ENCODE results near the gene FGF18. TPM values are rescaled to one million over a fixed set of nuclear protein-coding genes. Genes with fewer than 3 reads are reported as not detected.

Gene FGF18
- total and polyA plus RNA-seq, 10 of the 15 experiments (the other 5 are each of a cell fraction or from before 2014, with no cell fraction given): 0.03 to 0.10 (median 0.06) TPM; not detected in 5

GRCh38 chr5:171426680-171427079 is 7.2 kb downstream of the FGF18 start:
- H3K9me3 ChIP-seq (replicated peaks; ENCODE audit: control insufficient read depth, insufficient read depth, low read length): no peaks in the 10 kb centered on the region
- ChIA-PET CTCF (no interaction called here), SMC1A (ENCODE audit: uncharacterized antibody, unreplicated experiment) (interaction anchor here (0.6 kb wide), 1 partner anchor 530 kb away, joined by 3 read pairs; no protein-coding TSS in a partner anchor), POLR2A (no interaction called here), RAD21 (ENCODE audit: unreplicated experiment) (no interaction called here)
- WGBS (ENCODE audit: insufficient coverage, insufficient replicate concordance, low lambda C conversion rate, missing lambda C conversion rate): 50% methylated on average over 9 of the region's 9 CpGs
- H3K4me3 ChIP-seq: no peak overlapping the region
- FAIRE-seq (no peak), ATAC-seq (no peak), DNase-seq (ENCODE audit: low read depth, low spot score) (no peak)
- TF ChIP-seq BHLHE40 (IDR thresholded peaks at IDR 0.05; ENCODE audit: borderline replicate concordance in 1 of 2, low read depth in 2 of 2, low read length in 1 of 2) (no peak), TAF1 (IDR thresholded peaks at IDR 0.05; ENCODE audit: borderline replicate concordance, low read depth, low read length) (no peak), TCF12 (IDR thresholded peaks at IDR 0.05; ENCODE audit: low read depth, low read length) (no peak), CREB1 (IDR thresholded peaks at IDR 0.05; ENCODE audit: low read depth) (no peak), SIN3A (IDR thresholded peaks at IDR 0.05; ENCODE audit: low read depth, low read length) (no peak), RFX5 (IDR thresholded peaks at IDR 0.05; ENCODE audit: low read depth, low read length) (no peak), ZNF274 (IDR thresholded peaks at IDR 0.05; ENCODE audit: insufficient read depth, insufficient read length) (no peak), EZH2 (IDR thresholded peaks at IDR 0.05; ENCODE audit: borderline replicate concordance, control insufficient read depth, low read depth, low read length) (no peak), TARDBP (IDR thresholded peaks at IDR 0.05; ENCODE audit: borderline replicate concordance) (no peak), IKZF2 (IDR thresholded peaks at IDR 0.05) (no peak), SMAD5 (IDR thresholded peaks at IDR 0.05; ENCODE audit: low read depth) (no peak), SREBF1 (IDR thresholded peaks at IDR 0.05; ENCODE audit: low read length) (no peak), YBX1 (IDR thresholded peaks at IDR 0.05) (no peak)
- TF ChIP-seq, protein P1, sequence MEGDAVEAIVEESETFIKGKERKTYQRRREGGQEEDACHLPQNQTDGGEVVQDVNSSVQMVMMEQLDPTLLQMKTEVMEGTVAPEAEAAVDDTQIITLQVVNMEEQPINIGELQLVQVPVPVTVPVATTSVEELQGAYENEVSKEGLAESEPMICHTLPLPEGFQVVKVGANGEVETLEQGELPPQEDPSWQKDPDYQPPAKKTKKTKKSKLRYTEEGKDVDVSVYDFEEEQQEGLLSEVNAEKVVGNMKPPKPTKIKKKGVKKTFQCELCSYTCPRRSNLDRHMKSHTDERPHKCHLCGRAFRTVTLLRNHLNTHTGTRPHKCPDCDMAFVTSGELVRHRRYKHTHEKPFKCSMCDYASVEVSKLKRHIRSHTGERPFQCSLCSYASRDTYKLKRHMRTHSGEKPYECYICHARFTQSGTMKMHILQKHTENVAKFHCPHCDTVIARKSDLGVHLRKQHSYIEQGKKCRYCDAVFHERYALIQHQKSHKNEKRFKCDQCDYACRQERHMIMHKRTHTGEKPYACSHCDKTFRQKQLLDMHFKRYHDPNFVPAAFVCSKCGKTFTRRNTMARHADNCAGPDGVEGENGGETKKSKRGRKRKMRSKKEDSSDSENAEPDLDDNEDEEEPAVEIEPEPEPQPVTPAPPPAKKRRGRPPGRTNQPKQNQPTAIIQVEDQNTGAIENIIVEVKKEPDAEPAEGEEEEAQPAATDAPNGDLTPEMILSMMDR (IDR thresholded peaks at IDR 0.05 in 2 of 3, conservative IDR thresholded peaks at IDR 0.05 in 1 of 3; ENCODE audit: control insufficient read depth in 2 of 3, extremely low read depth in 1 of 3, insufficient read depth in 1 of 3, low read depth in 3 of 3, low read length in 3 of 3): no peak
- no peak overlapping the region for H3K9ac ChIP-seq (ENCODE audit: control insufficient read depth, insufficient read depth, low read length)
- H3K27ac ChIP-seq (ENCODE audit: control insufficient read depth, insufficient read depth): no peak overlapping the region
- intact Hi-C loops (cut with micrococcal nuclease; ENCODE audit: unreplicated experiment) (loop anchor here (10.0 kb wide), 1 partner anchor 178 kb away; no protein-coding TSS in a partner anchor), in situ Hi-C loops (cut with MboI) (no loop called here)
- no peak overlapping the region for H2AFZ ChIP-seq (ENCODE audit: control insufficient read depth, low read depth, low read length)
- H3K4me2 ChIP-seq (ENCODE audit: control insufficient read depth, insufficient read depth): no peak overlapping the region
- no TSS peak for BruUV-seq (replicated peaks)
- H3K79me2 ChIP-seq (ENCODE audit: control insufficient read depth, insufficient read depth, low read length): no peaks in the 10 kb centered on the region
- H3K27me3 ChIP-seq (replicated peaks in 1 of 2; ENCODE audit: control insufficient read depth in 2 of 2, insufficient read depth in 2 of 2, low read length in 1 of 2): no peaks in the 10 kb centered on the region
- no peaks in the 10 kb centered on the region for H3K36me3 ChIP-seq (ENCODE audit: control insufficient read depth in 2 of 2, insufficient read depth in 2 of 2, low read length in 1 of 2)
- no peaks in the 10 kb centered on the region for H4K20me1 ChIP-seq (ENCODE audit: control insufficient read depth, insufficient read depth)
- H3K4me1 ChIP-seq (ENCODE audit: control insufficient read depth, insufficient read depth, low read length): no peaks in the 10 kb centered on the region
